Mesendoderm (in vitro differentiated cells): Measurements from ENCODE around the gene INHBB.

Experiments used
- DNase-seq: peaks from one replicate; pipeline ENCODE4 v3.0.0; 2013
- H2AK5ac ChIP-seq: 2 replicates; pipeline ENCODE4 v1.6.1; 2013; ENCODE audit warnings: low read length, inconsistent platforms
- H2BK120ac ChIP-seq: 2 replicates; pipeline ENCODE4 v1.6.1; 2013; ENCODE audit warnings: low read depth, mild to moderate bottlenecking, low read length, moderate library complexity, mixed read lengths
- H2BK15ac ChIP-seq: replicated peaks from 2 replicates; pipeline ENCODE4 v1.6.1; 2013; ENCODE audit warnings: low read depth, mild to moderate bottlenecking, moderate library complexity
- H2BK5ac ChIP-seq: 2 replicates; pipeline ENCODE4 v1.6.1; 2013; ENCODE audit warnings: low read length, inconsistent platforms
- H3K18ac ChIP-seq: 2 replicates; pipeline ENCODE4 v1.6.1; 2013; ENCODE audit warnings: mild to moderate bottlenecking, low read length, mixed read lengths
- H3K23ac ChIP-seq: one replicate; pipeline ENCODE4 v1.6.1; 2013; ENCODE audit warnings: low read length
- H3K27ac ChIP-seq: 2 replicates; pipeline ENCODE4 v1.5.1; 2013; ENCODE audit warnings: low read depth, mild to moderate bottlenecking, inconsistent platforms, low read length, moderate library complexity
- H3K27me3 ChIP-seq: 2 replicates; pipeline ENCODE4 v1.6.1; 2013; ENCODE audit warnings: low read length, control low read depth, mild to moderate bottlenecking, inconsistent platforms; ENCODE audit not compliant: insufficient read depth, poor library complexity
- H3K36me3 ChIP-seq: 2 replicates; pipeline ENCODE4 v1.6.1; 2013; ENCODE audit warnings: low read length, inconsistent platforms; ENCODE audit not compliant: control insufficient read depth, insufficient read depth
- H3K4ac ChIP-seq: one replicate; pipeline ENCODE4 v1.6.1; 2013; ENCODE audit warnings: low read depth, mild to moderate bottlenecking, low read length, moderate library complexity
- H3K4me1 ChIP-seq: 2 replicates; pipeline ENCODE4 v1.6.1; 2013; ENCODE audit warnings: low read depth, low read length, inconsistent platforms; ENCODE audit not compliant: control insufficient read depth
- H3K4me2 ChIP-seq: 2 replicates; pipeline ENCODE4 v1.6.1; 2013; ENCODE audit warnings: low read length
- H3K4me3 ChIP-seq: 2 replicates; pipeline ENCODE4 v1.5.1; 2013; ENCODE audit warnings: mild to moderate bottlenecking, low read length
- H3K56ac ChIP-seq: one replicate; pipeline ENCODE4 v1.6.1; 2013; ENCODE audit warnings: low read length
- H3K79me1 ChIP-seq: 2 replicates; pipeline ENCODE4 v1.6.1; 2013; ENCODE audit warnings: low read length, inconsistent platforms
- H3K79me2 ChIP-seq: 2 replicates; pipeline ENCODE4 v1.6.1; 2013; ENCODE audit warnings: mild to moderate bottlenecking, low read length; ENCODE audit not compliant: control insufficient read depth, insufficient read depth
- H3K9ac ChIP-seq: 2 replicates; pipeline ENCODE4 v1.6.1; 2013; ENCODE audit warnings: low read length, inconsistent platforms
- H4K5ac ChIP-seq: one replicate; pipeline ENCODE4 v1.6.1; 2013; ENCODE audit warnings: low read length
- H4K8ac ChIP-seq: one replicate; pipeline ENCODE4 v1.6.1; 2013; ENCODE audit warnings: low read depth, mild to moderate bottlenecking, control low read depth, low read length, moderate library complexity
- WGBS: extraction: QIAGEN DNeasy Blood & Tissue Kit; methylation state at CpG from one replicate; pipeline ENCODE4 v1.1.7; 2013; ENCODE audit warnings: low lambda C conversion rate, missing lambda C conversion rate; ENCODE audit not compliant: insufficient coverage; ENCODE audit errors: extremely low coverage; 5-methylcytosine and 5-hydroxymethylcytosine counted together

INHBB gene

GRCh38 chr2:120376101-120376500, 30.2 kb downstream of the INHBB start:
- Histone ChIP-seq H4K5ac (no peak overlapping the region), H3K27me3 (no peaks in the 10 kb centered on the region), H2BK5ac (no peak overlapping the region), H3K56ac (no peak overlapping the region), H3K79me2 (no peaks in the 10 kb centered on the region), H3K79me1 (no peaks in the 10 kb centered on the region), H3K4me3 (no peak overlapping the region), H3K23ac (no peak overlapping the region), H3K4me1 (no peaks in the 10 kb centered on the region), H3K9ac (no peak overlapping the region), H2BK15ac (no peak overlapping the region), H2BK120ac (no peak overlapping the region), H3K4ac (no peak overlapping the region), H2AK5ac (no peak overlapping the region), H4K8ac (no peak overlapping the region), H3K27ac (no peak overlapping the region), H3K36me3 (no peaks in the 10 kb centered on the region), H3K4me2 (no peak overlapping the region), H3K18ac (no peak overlapping the region)
- no peak for DNase-seq
- WGBS = no CpG with 5 or more reads among the region's 12 CpGs

- H3K4me1 ChIP-seq = no peaks in the 10 kb centered on the region
- H3K4me2 ChIP-seq = no peak overlapping the region
- no peak overlapping the region for H3K27ac ChIP-seq
- no peaks in the 10 kb centered on the region for H3K36me3 ChIP-seq
- no peak overlapping the region for H3K9ac ChIP-seq
- no peak overlapping the region for H3K23ac ChIP-seq
- DNase-seq = no peak
- no peaks in the 10 kb centered on the region for H3K79me2 ChIP-seq
- H3K4me3 ChIP-seq = no peak overlapping the region
- H2AK5ac ChIP-seq = no peak overlapping the region
- no peak overlapping the region for H3K4ac ChIP-seq
- WGBS = no CpG with 5 or more reads among the region's 19 CpGs
- no peak overlapping the region for H3K18ac ChIP-seq
- no peak overlapping the region for H4K8ac ChIP-seq
- H4K5ac ChIP-seq = no peak overlapping the region
- no peak overlapping the region for H2BK120ac ChIP-seq
- H2BK15ac ChIP-seq = no peak overlapping the region
- H3K27me3 ChIP-seq = no peaks in the 10 kb centered on the region
- H2BK5ac ChIP-seq = no peak overlapping the region
- no peaks in the 10 kb centered on the region for H3K79me1 ChIP-seq
- H3K56ac ChIP-seq = no peak overlapping the region
Observed at GRCh38 chr2:120376679-120377640, 31.0 kb downstream of the INHBB start.

GRCh38 chr2:120378605-120379004, 32.7 kb downstream of the INHBB start:
- H2BK5ac ChIP-seq = no peak overlapping the region
- no peak overlapping the region for H2BK15ac ChIP-seq
- no CpG with 5 or more reads among the region's 3 CpGs for WGBS
- H3K4me1 ChIP-seq = no peaks in the 10 kb centered on the region
- H2BK120ac ChIP-seq = no peak overlapping the region
- H3K4ac ChIP-seq = no peak overlapping the region
- no peak overlapping the region for H3K4me3 ChIP-seq
- H3K79me2 ChIP-seq = no peaks in the 10 kb centered on the region
- H4K5ac ChIP-seq = no peak overlapping the region
- H3K9ac ChIP-seq = no peak overlapping the region
- no peak overlapping the region for H3K4me2 ChIP-seq
- no peak overlapping the region for H4K8ac ChIP-seq
- no peak overlapping the region for H3K23ac ChIP-seq
- H3K18ac ChIP-seq = no peak overlapping the region
- no peaks in the 10 kb centered on the region for H3K79me1 ChIP-seq
- no peaks in the 10 kb centered on the region for H3K36me3 ChIP-seq
- H3K56ac ChIP-seq = no peak overlapping the region
- DNase-seq = no peak
- H3K27me3 ChIP-seq = no peaks in the 10 kb centered on the region
- no peak overlapping the region for H3K27ac ChIP-seq
- H2AK5ac ChIP-seq = no peak overlapping the region

GRCh38 chr2:120379916-120380893, 34.3 kb downstream of the INHBB start:
- no peaks in the 10 kb centered on the region for H3K79me2 ChIP-seq
- no peak overlapping the region for H2BK15ac ChIP-seq
- H3K56ac ChIP-seq = no peak overlapping the region
- H3K4me3 ChIP-seq = no peak overlapping the region
- no peak overlapping the region for H2AK5ac ChIP-seq
- H2BK120ac ChIP-seq = no peak overlapping the region
- no peak overlapping the region for H3K4ac ChIP-seq
- H3K27ac ChIP-seq = no peak overlapping the region
- no peak overlapping the region for H3K9ac ChIP-seq
- no peak overlapping the region for H3K4me2 ChIP-seq
- H4K5ac ChIP-seq = no peak overlapping the region
- no peak overlapping the region for H3K18ac ChIP-seq
- no peak overlapping the region for H2BK5ac ChIP-seq
- no peaks in the 10 kb centered on the region for H3K4me1 ChIP-seq
- no peaks in the 10 kb centered on the region for H3K79me1 ChIP-seq
- H4K8ac ChIP-seq = no peak overlapping the region
- H3K36me3 ChIP-seq = no peaks in the 10 kb centered on the region
- no peaks in the 10 kb centered on the region for H3K27me3 ChIP-seq
- no peak for DNase-seq
- WGBS = no CpG with 5 or more reads among the region's 21 CpGs
- no peak overlapping the region for H3K23ac ChIP-seq

- Histone ChIP-seq H3K9ac (no peak overlapping the region), H2BK15ac (no peak overlapping the region), H3K27me3 (no peaks in the 10 kb centered on the region), H3K23ac (no peak overlapping the region), H2BK5ac (no peak overlapping the region), H3K36me3 (no peaks in the 10 kb centered on the region), H3K4me1 (no peaks in the 10 kb centered on the region), H2BK120ac (no peak overlapping the region), H3K18ac (no peak overlapping the region), H3K79me1 (no peaks in the 10 kb centered on the region), H3K79me2 (no peaks in the 10 kb centered on the region), H4K8ac (no peak overlapping the region), H3K4me3 (no peak overlapping the region), H4K5ac (no peak overlapping the region), H2AK5ac (no peak overlapping the region), H3K4ac (no peak overlapping the region), H3K56ac (no peak overlapping the region), H3K27ac (no peak overlapping the region), H3K4me2 (no peak overlapping the region)
- no peak for DNase-seq
- no CpG with 5 or more reads among the region's 6 CpGs for WGBS
Observed at GRCh38 chr2:120381192-120381591, 35.3 kb downstream of the INHBB start.
